Mesenchymal stem cell (in vitro differentiated cells and primary cell): ENCODE data around the gene LMBRD2.

Source experiments
- DNase-seq: peaks from one replicate; pipeline ENCODE4 v3.0.0-alpha.2; 2013
- H2AFZ ChIP-seq: one replicate; pipeline ENCODE4 v1.6.1; 2013; ENCODE audit warnings: low read depth, mild to moderate bottlenecking, control low read depth, inconsistent platforms, low read length, moderate library complexity
- H2AK5ac ChIP-seq: 2 replicates; pipeline ENCODE4 v1.6.1; 2013; ENCODE audit warnings: low read length, moderate library complexity, mild to moderate bottlenecking, inconsistent platforms; ENCODE audit not compliant: severe bottlenecking
- H2BK120ac ChIP-seq: one replicate; pipeline ENCODE4 v1.6.1; 2013; ENCODE audit warnings: low read depth, mild to moderate bottlenecking, inconsistent platforms, low read length, moderate library complexity
- H2BK12ac ChIP-seq, 2 experiments: one replicate each; pipeline ENCODE4 v1.6.1; 2013; ENCODE audit warnings: inconsistent platforms in 2 of 2, low read length in 2 of 2, mild to moderate bottlenecking in 2 of 2, moderate library complexity in 2 of 2, control low read depth in 1 of 2
- H2BK15ac ChIP-seq: one replicate; pipeline ENCODE4 v1.6.1; 2013; ENCODE audit warnings: mild to moderate bottlenecking, low read depth, inconsistent platforms; ENCODE audit not compliant: poor library complexity, severe bottlenecking
- H2BK5ac ChIP-seq: 2 replicates; pipeline ENCODE4 v1.6.1; 2013; ENCODE audit warnings: low read depth, mild to moderate bottlenecking, low read length, control low read depth, inconsistent platforms; ENCODE audit not compliant: poor library complexity, severe bottlenecking
- H3K14ac ChIP-seq, 2 experiments: one replicate each; pipeline ENCODE4 v1.6.1; 2013; ENCODE audit warnings: inconsistent platforms in 2 of 2, low read length in 2 of 2, control low read depth in 1 of 2, mild to moderate bottlenecking in 1 of 2, moderate library complexity in 1 of 2
- H3K18ac ChIP-seq, 2 experiments: one replicate each; pipeline ENCODE4 v1.6.1; 2013; ENCODE audit warnings: inconsistent platforms in 2 of 2, low read length in 2 of 2, control low read depth in 1 of 2, low read depth in 1 of 2, mild to moderate bottlenecking in 1 of 2
- H3K23ac ChIP-seq, 2 experiments: one replicate each; pipeline ENCODE4 v1.6.1; 2013; ENCODE audit warnings: inconsistent platforms in 2 of 2, low read length in 2 of 2, mild to moderate bottlenecking in 2 of 2, moderate library complexity in 2 of 2, control low read depth in 1 of 2
- H3K27ac ChIP-seq: 2 replicates; pipeline ENCODE4 v1.5.1; 2013; ENCODE audit warnings: mild to moderate bottlenecking, moderate library complexity, low read length, control low read depth, inconsistent platforms; ENCODE audit not compliant: poor library complexity, severe bottlenecking
- H3K27me3 ChIP-seq, 2 experiments: 2 replicates each; pipeline versions ENCODE4 v1.6.1 to v1.7.0; 2013; ENCODE audit warnings: low read length in 2 of 2, mild to moderate bottlenecking in 2 of 2, moderate library complexity in 2 of 2, control low read depth in 1 of 2, inconsistent platforms in 1 of 2; ENCODE audit not compliant: control insufficient read depth in 1 of 2, insufficient read depth in 1 of 2
- H3K36me3 ChIP-seq, 2 experiments: 2 replicates each; pipeline versions ENCODE4 v1.6.1 to v1.7.0; 2013; ENCODE audit warnings: low read length in 2 of 2, control low read depth in 1 of 2, inconsistent platforms in 1 of 2, low read depth in 1 of 2, mild to moderate bottlenecking in 1 of 2; ENCODE audit not compliant: insufficient read depth in 2 of 2, control insufficient read depth in 1 of 2
- H3K4ac ChIP-seq, 2 experiments: one replicate each; pipeline ENCODE4 v1.6.1; 2013; ENCODE audit warnings: inconsistent platforms in 2 of 2, low read length in 2 of 2, mild to moderate bottlenecking in 2 of 2, moderate library complexity in 2 of 2, control low read depth in 1 of 2, low read depth in 1 of 2
- H3K4me1 ChIP-seq: 2 replicates; pipeline ENCODE4 v1.6.1; 2013; ENCODE audit warnings: low read depth, low read length, control low read depth; ENCODE audit not compliant: control insufficient read depth, insufficient read depth
- H3K4me2 ChIP-seq: 2 replicates; pipeline ENCODE4 v1.6.1; 2013; ENCODE audit warnings: low read length, mild to moderate bottlenecking, inconsistent platforms; ENCODE audit not compliant: poor library complexity, severe bottlenecking
- H3K4me3 ChIP-seq, 2 experiments: 2 replicates each; pipeline versions ENCODE4 v1.5.1 to v1.7.0; 2013; ENCODE audit warnings: low read length in 2 of 2, mild to moderate bottlenecking in 2 of 2, control low read depth in 1 of 2, low read depth in 1 of 2; ENCODE audit not compliant: insufficient read depth in 1 of 2
- H3K79me1 ChIP-seq: replicated peaks from 2 replicates; pipeline ENCODE4 v1.6.1; 2013; ENCODE audit warnings: mild to moderate bottlenecking, control low read depth, low read length, inconsistent platforms; ENCODE audit not compliant: poor library complexity, severe bottlenecking
- H3K9ac ChIP-seq: 2 replicates; pipeline ENCODE4 v1.7.0; 2013; ENCODE audit warnings: mild to moderate bottlenecking, low read length, moderate library complexity
- H3K9me3 ChIP-seq: 2 replicates; pipeline ENCODE4 v1.7.0; 2013; ENCODE audit warnings: mild to moderate bottlenecking, low read length; ENCODE audit not compliant: control insufficient read depth
- H4K8ac ChIP-seq: one replicate; pipeline ENCODE4 v1.6.1; 2013; ENCODE audit warnings: inconsistent platforms, mild to moderate bottlenecking, low read length, moderate library complexity
- H4K91ac ChIP-seq: one replicate; pipeline ENCODE4 v1.6.1; 2013; ENCODE audit warnings: mild to moderate bottlenecking, low read length, inconsistent platforms
- WGBS: methylation state at CpG from one replicate; pipeline ENCODE4 v1.1.7; 2013; ENCODE audit warnings: mixed read lengths; 5-methylcytosine and 5-hydroxymethylcytosine counted together

Gene LMBRD2

DNA sequence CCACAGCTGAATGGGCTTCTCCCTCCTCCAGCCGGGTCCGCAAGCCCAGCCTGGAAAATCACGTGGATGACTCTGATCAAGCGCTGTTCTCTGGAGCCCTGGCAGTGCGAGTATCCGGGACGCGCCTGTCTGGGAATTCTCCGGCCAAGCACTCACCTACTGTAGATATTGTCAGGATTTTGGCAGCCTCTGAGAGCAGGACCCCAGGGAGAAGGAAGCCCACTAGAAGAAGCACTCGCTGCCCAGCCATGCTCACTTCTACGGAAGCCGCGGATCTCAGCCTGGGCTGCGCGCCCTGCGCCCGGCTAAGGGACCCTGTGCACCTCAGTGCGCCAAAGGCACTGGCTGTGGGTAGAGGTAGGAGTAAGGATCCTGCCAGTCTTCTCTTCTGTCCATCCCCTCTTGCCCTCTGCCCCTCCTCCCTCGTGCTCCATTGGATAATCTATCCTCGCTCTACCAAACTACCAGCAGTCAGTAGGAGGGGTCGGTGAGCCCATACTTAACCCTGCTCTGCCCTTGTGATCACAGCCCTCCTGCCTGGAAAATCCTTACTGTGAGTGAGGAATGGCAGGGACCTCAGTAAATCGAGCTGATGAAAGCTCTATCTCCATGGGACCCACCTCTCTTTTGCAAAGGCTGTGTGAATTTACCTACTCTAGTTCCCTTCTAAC, 85.0 kb downstream of the LMBRD2 start, which contains the start of gene UGT3A2:
TSS of gene UGT3A2 (minus strand) at position 343 of the 671 bp plus-strand sequence. CDS start at position 250, 93 bp downstream.
- H3K9me3 ChIP-seq = no peaks in the 10 kb centered on the region
- H3K14ac ChIP-seq = no peak within 1 kb of the TSS
- no peak within 1 kb of the TSS for H2BK15ac ChIP-seq
- H2AFZ ChIP-seq = no peak within 1 kb of the TSS
- H3K23ac ChIP-seq = no peak within 1 kb of the TSS
- H2BK12ac ChIP-seq = no peak within 1 kb of the TSS
- H3K18ac ChIP-seq = no peak within 1 kb of the TSS
- H3K4me1 ChIP-seq = peaks cover 2% of the 10 kb centered on the region
- no peak within 1 kb of the TSS for H3K27ac ChIP-seq
- no peaks in the 10 kb centered on the region for H3K79me1 ChIP-seq
- no peak for DNase-seq
- H2BK5ac ChIP-seq = no peak within 1 kb of the TSS
- no peak within 1 kb of the TSS for H3K4me2 ChIP-seq
- H4K8ac ChIP-seq = no peak within 1 kb of the TSS
- H3K36me3 ChIP-seq = no peaks in the 10 kb centered on the region
- H2BK120ac ChIP-seq = no peak within 1 kb of the TSS
- 3% methylated on average over 18 of the region's 22 CpGs for WGBS
- H3K9ac ChIP-seq = no peak within 1 kb of the TSS
- H3K4me3 ChIP-seq = no peak within 1 kb of the TSS
- H4K91ac ChIP-seq = no peak within 1 kb of the TSS
- H2AK5ac ChIP-seq = no peak within 1 kb of the TSS
- no peak within 1 kb of the TSS for H3K4ac ChIP-seq
- peaks cover 40 to 58% of the 10 kb centered on the region in 2 experiments for H3K27me3 ChIP-seq

DNA sequence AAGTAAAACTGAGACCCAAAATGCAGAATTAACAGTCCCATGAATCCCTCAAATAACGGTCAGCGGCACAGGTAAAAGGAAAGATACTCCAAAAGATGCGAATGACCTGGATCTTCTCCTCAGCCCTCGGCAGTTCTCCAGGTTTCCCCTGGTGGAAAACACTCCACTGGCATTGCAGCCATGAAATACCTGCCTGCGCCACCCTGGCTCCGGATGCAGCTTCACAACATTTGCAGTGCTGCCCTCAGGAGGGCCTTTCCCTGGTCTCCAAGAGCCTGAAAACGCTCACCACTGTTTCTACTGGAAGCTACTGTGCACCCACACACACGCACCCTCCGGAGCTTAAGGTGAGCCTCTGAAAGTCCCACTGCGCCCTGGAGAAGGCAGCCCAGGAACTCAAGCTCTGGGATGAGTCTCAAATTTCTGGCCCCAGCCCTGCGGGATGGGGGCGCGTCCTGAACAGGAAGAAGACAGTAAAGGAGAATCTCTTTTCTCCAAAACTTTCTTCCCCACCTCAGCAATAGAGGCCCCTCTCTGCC, 85.6 kb downstream of the LMBRD2 start:
- no peak overlapping the region for H3K23ac ChIP-seq
- no peak overlapping the region for H2BK12ac ChIP-seq
- no peak overlapping the region for H3K4me2 ChIP-seq
- H3K9me3 ChIP-seq = no peaks in the 10 kb centered on the region
- peaks cover 38 to 58% of the 10 kb centered on the region in 2 experiments for H3K27me3 ChIP-seq
- no peak overlapping the region for H3K9ac ChIP-seq
- no peaks in the 10 kb centered on the region for H3K36me3 ChIP-seq
- no peak overlapping the region for H3K4me3 ChIP-seq
- H3K18ac ChIP-seq = no peak overlapping the region
- H4K8ac ChIP-seq = no peak overlapping the region
- H2BK5ac ChIP-seq = no peak overlapping the region
- H2AFZ ChIP-seq = no peak overlapping the region
- WGBS = 26% methylated on average over 13 of the region's 13 CpGs
- no peak overlapping the region for H2BK120ac ChIP-seq
- peaks cover 2% of the 10 kb centered on the region for H3K4me1 ChIP-seq
- H3K4ac ChIP-seq = no peak overlapping the region
- H3K79me1 ChIP-seq = no peaks in the 10 kb centered on the region
- no peak overlapping the region for H3K14ac ChIP-seq
- no peak overlapping the region for H3K27ac ChIP-seq
- no peak overlapping the region for H2AK5ac ChIP-seq
- no peak overlapping the region for H2BK15ac ChIP-seq
- H4K91ac ChIP-seq = no peak overlapping the region
- DNase-seq = no peak

DNA sequence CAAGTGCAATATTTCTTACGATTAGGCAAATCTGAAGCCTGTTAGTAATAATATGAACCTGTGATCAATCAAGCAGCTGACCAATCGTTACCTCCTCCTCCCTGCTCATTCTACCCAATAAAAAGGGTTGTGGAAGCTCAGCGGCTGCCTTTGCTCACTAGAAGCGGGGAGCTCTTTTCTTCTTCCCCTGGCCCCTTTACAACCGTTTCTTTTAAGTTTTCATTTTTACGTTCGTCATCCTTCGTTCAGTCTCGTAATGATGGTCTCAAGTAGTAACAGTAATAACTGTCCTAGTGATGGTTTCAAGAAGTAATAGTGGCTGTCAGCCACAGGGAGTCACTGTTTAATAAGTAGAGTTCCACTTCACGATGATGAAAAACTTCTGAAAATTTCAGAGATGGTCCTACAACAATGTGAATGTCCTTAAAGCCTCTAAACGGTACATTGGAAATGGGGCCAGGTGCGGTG, 91.2 kb downstream of the LMBRD2 start:
- no peaks in the 10 kb centered on the region for H3K79me1 ChIP-seq
- H3K14ac ChIP-seq = no peak overlapping the region
- DNase-seq = no peak
- H3K4ac ChIP-seq = no peak overlapping the region
- no peaks in the 10 kb centered on the region for H3K9me3 ChIP-seq
- H3K4me2 ChIP-seq = no peak overlapping the region
- no peak overlapping the region for H2BK12ac ChIP-seq
- H3K36me3 ChIP-seq = no peaks in the 10 kb centered on the region
- no peak overlapping the region for H3K18ac ChIP-seq
- no peak overlapping the region for H4K91ac ChIP-seq
- H3K9ac ChIP-seq = no peak overlapping the region
- no peak overlapping the region for H3K23ac ChIP-seq
- no peak overlapping the region for H2BK5ac ChIP-seq
- peaks cover 15 to 30% of the 10 kb centered on the region in 2 experiments for H3K27me3 ChIP-seq
- no peak overlapping the region for H2BK15ac ChIP-seq
- WGBS = 91% methylated on average over 12 of the region's 12 CpGs
- H2BK120ac ChIP-seq = no peak overlapping the region
- no peaks in the 10 kb centered on the region for H3K4me1 ChIP-seq
- H3K4me3 ChIP-seq = no peak overlapping the region
- no peak overlapping the region for H2AK5ac ChIP-seq
- H3K27ac ChIP-seq = no peak overlapping the region
- H2AFZ ChIP-seq = no peak overlapping the region
- H4K8ac ChIP-seq = no peak overlapping the region

DNA sequence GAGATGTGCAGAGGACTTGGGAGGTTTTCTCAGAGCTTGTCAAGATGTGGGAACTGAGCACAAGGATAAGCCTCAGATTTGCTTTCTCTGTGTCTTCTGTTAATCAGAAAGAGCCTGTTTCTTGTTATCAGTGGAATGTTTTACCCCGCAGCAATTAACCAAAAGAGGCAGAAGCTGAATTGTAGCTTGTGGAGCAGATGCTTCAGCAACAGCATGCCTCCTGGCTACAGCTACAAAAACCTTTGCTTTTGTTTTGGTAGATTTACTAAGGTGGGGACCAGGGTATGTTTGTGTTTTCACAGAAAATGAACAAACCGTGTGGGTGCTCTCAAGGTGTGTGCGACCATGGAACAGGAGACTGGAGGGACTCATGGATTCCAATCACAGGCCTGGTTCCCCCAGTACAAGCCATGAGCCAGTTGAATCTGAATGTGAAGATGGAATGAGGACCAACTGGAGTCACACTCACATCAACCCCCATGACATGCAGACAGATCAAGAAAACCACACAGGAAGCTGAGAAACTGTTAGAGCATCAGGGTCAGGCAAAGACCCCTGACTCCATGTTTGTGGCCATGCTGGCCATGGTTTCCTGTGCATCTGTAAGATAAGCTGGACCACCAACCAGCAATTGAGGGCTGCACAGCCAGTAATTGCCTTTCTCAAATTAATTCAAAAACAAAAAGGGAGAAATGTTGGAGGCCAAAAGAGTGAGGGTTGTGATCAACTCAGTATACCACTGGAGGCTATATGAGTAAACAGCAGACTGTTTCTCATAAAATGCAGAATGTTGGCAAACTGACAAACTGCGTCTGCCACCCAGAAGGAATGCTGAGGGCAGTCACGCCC, 91.9 kb downstream of the LMBRD2 start:
- H3K14ac ChIP-seq = no peak overlapping the region
- no peaks in the 10 kb centered on the region for H3K36me3 ChIP-seq
- peaks cover 8 to 24% of the 10 kb centered on the region in 2 experiments for H3K27me3 ChIP-seq
- no peak overlapping the region for H2AK5ac ChIP-seq
- no peak overlapping the region for H2BK12ac ChIP-seq
- no peak overlapping the region for H3K4me2 ChIP-seq
- H3K18ac ChIP-seq = no peak overlapping the region
- 81% methylated on average over 5 of the region's 5 CpGs for WGBS
- no peak overlapping the region for H4K91ac ChIP-seq
- no peak overlapping the region for H3K27ac ChIP-seq
- no peak for DNase-seq
- no peak overlapping the region for H2BK5ac ChIP-seq
- no peaks in the 10 kb centered on the region for H3K79me1 ChIP-seq
- no peak overlapping the region for H3K4me3 ChIP-seq
- H2BK120ac ChIP-seq = no peak overlapping the region
- no peak overlapping the region for H2AFZ ChIP-seq
- no peak overlapping the region for H2BK15ac ChIP-seq
- no peak overlapping the region for H4K8ac ChIP-seq
- no peaks in the 10 kb centered on the region for H3K9me3 ChIP-seq
- no peak overlapping the region for H3K4ac ChIP-seq
- H3K4me1 ChIP-seq = no peaks in the 10 kb centered on the region
- no peak overlapping the region for H3K23ac ChIP-seq
- no peak overlapping the region for H3K9ac ChIP-seq
